ENCODE measurements around the gene CFAP69. TPM values are rescaled to one million over a fixed set of nuclear protein-coding genes. Genes with fewer than 3 reads are reported as not detected.

Gene CFAP69
- total and polyA plus RNA-seq, 4 donors, result 1.8 to 60.0 (median 9.0) TPM

GRCh38 chr7:90211391-90212148 is 33.4 kb upstream of the CFAP69 start, which contains the start of gene STEAP2:
Gene STEAP2 (plus strand): TSS chr7:90211740. CDS start chr7:90225083, 13,343 bp downstream.
- peak within 1 kb of the TSS; percentile 81 for H3K4me3 ChIP-seq
- DNase-seq (peak; percentile 96), ATAC-seq (ENCODE audit: insufficient read depth, low FRiP score) (peak; percentile 95)
- no peaks in the 10 kb centered on the region for H3K27me3 ChIP-seq (ENCODE audit: control insufficient read depth in 3 of 3, insufficient read depth in 3 of 3, low read length in 2 of 3)
- peaks cover 0 to 2% (median 0%) of the 10 kb centered on the region in 4 donors for H3K9me3 ChIP-seq (ENCODE audit: control insufficient read depth in 4 of 4, insufficient read depth in 3 of 4, low read length in 3 of 4)
- no peak for TF ChIP-seq CTCF (IDR thresholded peaks at IDR 0.05; ENCODE audit: control extremely low read depth, extremely low read depth)
- peak within 1 kb of the TSS; percentile 44 to 81 for H3K9ac ChIP-seq (ENCODE audit: insufficient read depth in 1 of 2, low read length in 2 of 2)
- H3K27ac ChIP-seq (ENCODE audit: low read depth in 1 of 2, low read length in 1 of 2), result peak within 1 kb of the TSS; percentile 36 to 91
- no peaks in the 10 kb centered on the region for H3K36me3 ChIP-seq (ENCODE audit: control insufficient read depth in 4 of 4, insufficient read depth in 4 of 4, low read length in 4 of 4)
- H3K4me1 ChIP-seq (ENCODE audit: control insufficient read depth in 5 of 5, insufficient read depth in 5 of 5, low read length in 5 of 5), result peaks cover 0 to 16% (median 5%) of the 10 kb centered on the region in 5 donors
- 1 to 2% methylated on average over 65 to 73 of the region's 73 CpGs for WGBS, 2 donors

GRCh38 chr7:90212149-90212495 is 32.9 kb upstream of the CFAP69 start:
- Histone ChIP-seq H3K36me3 (ENCODE audit: control insufficient read depth in 4 of 4, insufficient read depth in 4 of 4, low read length in 4 of 4) (peaks cover 0 to 3% (median 0%) of the 10 kb centered on the region in 4 donors), H3K9me3 (ENCODE audit: control insufficient read depth in 4 of 4, insufficient read depth in 3 of 4, low read length in 3 of 4) (peaks cover 0 to 2% (median 0%) of the 10 kb centered on the region in 4 donors), H3K4me3 (peak overlapping the region; percentile 81), H3K9ac (ENCODE audit: insufficient read depth in 1 of 2, low read length in 2 of 2) (peak overlapping the region; percentile 44 to 57), H3K4me1 (ENCODE audit: control insufficient read depth in 5 of 5, insufficient read depth in 5 of 5, low read length in 5 of 5) (peaks cover 0 to 16% (median 5%) of the 10 kb centered on the region in 5 donors), H3K27me3 (ENCODE audit: control insufficient read depth in 3 of 3, insufficient read depth in 3 of 3, low read length in 2 of 3) (no peaks in the 10 kb centered on the region), H3K27ac (ENCODE audit: low read depth in 1 of 2, low read length in 1 of 2) (peak overlapping the region in 1 of 2 donors; percentile 91)
- DNase-seq, result peak in 1 of 3 donors; percentile 14
- no peak for ATAC-seq (ENCODE audit: insufficient read depth, low FRiP score)
- TF ChIP-seq CTCF (IDR thresholded peaks at IDR 0.05; ENCODE audit: control extremely low read depth, extremely low read depth), result no peak
- WGBS, 2 donors, result 17 to 18% methylated on average over 6 of the region's 6 CpGs

GRCh38 chr7:90213521-90213920 is 31.5 kb upstream of the CFAP69 start:
- H3K27ac ChIP-seq (ENCODE audit: low read depth in 1 of 2, low read length in 1 of 2), result no peak overlapping the region
- DNase-seq (no peak), ATAC-seq (ENCODE audit: insufficient read depth, low FRiP score) (no peak)
- H3K36me3 ChIP-seq (ENCODE audit: control insufficient read depth in 4 of 4, insufficient read depth in 4 of 4, low read length in 4 of 4), result peaks cover 0 to 3% (median 0%) of the 10 kb centered on the region in 4 donors
- H3K4me1 ChIP-seq (ENCODE audit: control insufficient read depth in 5 of 5, insufficient read depth in 5 of 5, low read length in 5 of 5), result peaks cover 0 to 16% (median 5%) of the 10 kb centered on the region in 5 donors
- no peaks in the 10 kb centered on the region for H3K27me3 ChIP-seq (ENCODE audit: control insufficient read depth in 3 of 3, insufficient read depth in 3 of 3, low read length in 2 of 3)
- H3K9ac ChIP-seq (ENCODE audit: insufficient read depth in 1 of 2, low read length in 2 of 2), result no peak overlapping the region
- H3K9me3 ChIP-seq (ENCODE audit: control insufficient read depth in 4 of 4, insufficient read depth in 3 of 4, low read length in 3 of 4), result peaks cover 0 to 2% (median 0%) of the 10 kb centered on the region in 4 donors
- no peak overlapping the region for H3K4me3 ChIP-seq
- no peak for TF ChIP-seq CTCF (IDR thresholded peaks at IDR 0.05; ENCODE audit: control extremely low read depth, extremely low read depth)
- 72 to 76% methylated on average over 2 of the region's 2 CpGs for WGBS, 2 donors

Data from lung (tissue), 12 donors.